Measurements from ENCODE around the gene NKTR. TPM values are rescaled to one million over a fixed set of nuclear protein-coding genes. Genes with fewer than 3 reads are reported as not detected.

Gene NKTR
- total and polyA plus RNA-seq, 7 donors, result 1.8 to 130 (median 81.3) TPM

GRCh38 chr3:42682301-42683070 is 82.0 kb downstream of the NKTR start:
- H3K27me3 ChIP-seq, result peaks cover 0 to 9% (median 0%) of the 10 kb centered on the region in 3 donors
- H3K4me1 ChIP-seq, result peaks cover 0 to 34% (median 30%) of the 10 kb centered on the region in 4 donors
- TF ChIP-seq CTCF (IDR thresholded peaks at IDR 0.05), result no peak
- no peak for TF ChIP-seq EP300 (IDR thresholded peaks at IDR 0.05)
- no peak for TF ChIP-seq POLR2AphosphoS5 (IDR thresholded peaks at IDR 0.05)
- no peak for TF ChIP-seq POLR2A (IDR thresholded peaks at IDR 0.05)
- DNase-seq, result peak; percentile 61
- H3K27ac ChIP-seq, result peak overlapping the region in 1 of 4 donors; percentile 60
- no peak overlapping the region for H3K4me3 ChIP-seq
- intact Hi-C loops (cut with DNase I), result no loop called here
- H3K9me3 ChIP-seq, result no peaks in the 10 kb centered on the region
- 74 to 77% methylated on average over 12 of the region's 12 CpGs for WGBS, 2 donors
- H3K36me3 ChIP-seq, result no peaks in the 10 kb centered on the region

GRCh38 chr3:42683875-42684598 is 83.6 kb downstream of the NKTR start:
- peaks cover 0 to 9% (median 0%) of the 10 kb centered on the region in 3 donors for H3K27me3 ChIP-seq
- peak; percentile 86 for DNase-seq
- peaks cover 0 to 34% (median 30%) of the 10 kb centered on the region in 4 donors for H3K4me1 ChIP-seq
- no peak overlapping the region for H3K4me3 ChIP-seq
- no peak for TF ChIP-seq CTCF (IDR thresholded peaks at IDR 0.05)
- no peak for TF ChIP-seq POLR2A (IDR thresholded peaks at IDR 0.05)
- peak in 2 of 4 donors; percentile 47 to 60 for TF ChIP-seq POLR2AphosphoS5 (IDR thresholded peaks at IDR 0.05)
- H3K9me3 ChIP-seq, result no peaks in the 10 kb centered on the region
- peak overlapping the region; percentile 46 to 60 (median 54) for H3K27ac ChIP-seq
- intact Hi-C loops (cut with DNase I), result no loop called here
- 31 to 55% methylated on average over 10 of the region's 10 CpGs for WGBS, 2 donors
- H3K36me3 ChIP-seq, result no peaks in the 10 kb centered on the region

DNA sequence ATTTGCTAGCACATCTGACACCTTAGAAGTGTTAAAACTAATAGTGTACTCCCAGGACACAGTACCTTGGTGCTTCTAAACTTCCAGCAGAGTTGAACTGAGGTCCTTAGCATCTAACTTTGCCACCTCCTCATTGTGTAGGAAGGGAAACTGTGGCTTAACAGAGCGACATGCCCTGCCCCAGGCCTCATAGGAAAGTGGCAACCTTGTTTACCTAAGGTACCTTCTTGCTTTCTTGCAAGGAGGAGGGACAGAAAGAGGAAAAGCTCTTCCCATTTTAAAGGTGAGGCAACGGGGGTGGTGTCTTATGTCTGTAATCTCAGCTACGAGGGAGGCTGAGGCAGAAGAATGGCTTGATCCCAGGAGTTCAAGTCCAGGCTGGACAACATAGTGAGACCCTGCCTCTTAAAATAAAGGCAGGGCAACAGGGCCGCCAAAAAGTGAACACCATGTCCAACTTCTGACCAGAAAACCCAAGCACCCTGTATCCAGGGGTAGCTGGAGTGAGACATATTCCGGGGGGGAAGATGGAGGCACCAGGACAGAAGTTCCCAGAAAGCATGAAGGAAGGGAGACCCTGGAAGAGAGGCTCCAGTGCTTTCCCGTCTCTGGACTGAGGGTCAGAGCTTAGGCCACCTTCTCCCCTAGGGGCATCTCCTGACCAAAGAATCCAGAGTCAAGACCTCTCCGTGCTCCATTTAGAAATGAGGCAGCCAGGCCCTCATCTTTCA is 84.3 kb downstream of the NKTR start:
- peaks cover 0 to 34% (median 30%) of the 10 kb centered on the region in 4 donors for H3K4me1 ChIP-seq
- no peak for TF ChIP-seq CTCF (IDR thresholded peaks at IDR 0.05)
- TF ChIP-seq EP300 (IDR thresholded peaks at IDR 0.05), result no peak
- TF ChIP-seq POLR2AphosphoS5 (IDR thresholded peaks at IDR 0.05), result no peak
- no peak for TF ChIP-seq POLR2A (IDR thresholded peaks at IDR 0.05)
- 80 to 88% methylated on average over 7 of the region's 7 CpGs for WGBS, 2 donors
- no peaks in the 10 kb centered on the region for H3K9me3 ChIP-seq
- peaks cover 0 to 9% (median 0%) of the 10 kb centered on the region in 3 donors for H3K27me3 ChIP-seq
- no peak for DNase-seq
- intact Hi-C loops (cut with DNase I), result no loop called here
- no peaks in the 10 kb centered on the region for H3K36me3 ChIP-seq
- H3K4me3 ChIP-seq, result no peak overlapping the region
- peak overlapping the region; percentile 6 to 60 (median 29) for H3K27ac ChIP-seq

DNA sequence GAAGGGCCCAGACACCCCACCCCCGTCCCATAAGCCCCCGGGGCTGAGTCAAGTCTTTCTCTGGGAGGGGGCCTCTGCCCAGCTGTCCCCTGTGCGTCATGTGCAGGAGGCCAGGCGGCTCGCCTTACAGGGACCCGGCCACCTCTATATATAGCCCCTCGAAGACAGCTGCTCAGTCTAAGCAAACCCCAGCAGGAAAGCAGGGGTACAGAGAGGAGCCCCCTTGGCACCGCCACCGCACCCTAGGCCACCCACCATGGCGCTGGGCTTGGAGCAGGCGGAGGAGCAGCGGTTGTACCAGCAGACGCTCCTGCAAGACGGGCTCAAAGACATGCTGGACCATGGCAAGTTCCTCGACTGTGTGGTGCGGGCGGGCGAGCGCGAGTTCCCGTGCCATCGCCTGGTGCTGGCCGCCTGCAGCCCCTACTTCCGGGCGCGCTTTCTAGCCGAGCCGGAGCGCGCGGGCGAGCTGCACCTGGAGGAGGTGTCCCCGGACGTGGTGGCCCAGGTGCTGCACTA is 84.9 kb downstream of the NKTR start, which contains the start of gene KLHL40:
KLHL40 (plus strand) TSS at position 175 of the 519 bp plus-strand sequence; CDS start at position 257, 82 bp downstream.
- Histone ChIP-seq H3K9me3 (no peaks in the 10 kb centered on the region), H3K36me3 (no peaks in the 10 kb centered on the region), H3K4me3 (peak within 1 kb of the TSS in 3 of 4 donors; percentile 23 to 36 (median 25)), H3K4me1 (peaks cover 0 to 34% (median 30%) of the 10 kb centered on the region in 4 donors), H3K27ac (peak within 1 kb of the TSS; percentile 6 to 60 (median 29)), H3K27me3 (peaks cover 0 to 9% (median 0%) of the 10 kb centered on the region in 3 donors)
- TF ChIP-seq EP300 (IDR thresholded peaks at IDR 0.05) (no peak), CTCF (IDR thresholded peaks at IDR 0.05) (no peak), POLR2AphosphoS5 (IDR thresholded peaks at IDR 0.05) (no peak), POLR2A (IDR thresholded peaks at IDR 0.05) (no peak)
- WGBS, 2 donors, result 45 to 53% methylated on average over 34 of the region's 34 CpGs
- intact Hi-C loops (cut with DNase I), result no loop called here
- DNase-seq, result peak; percentile 63
